H9 (cell line): Measurements from ENCODE around the gene SMIM14. TPM values are rescaled to one million over a fixed set of nuclear protein-coding genes. Genes with fewer than 3 reads are reported as not detected.
A peak's percentile ranks its signal among the peaks of the same experiment; 100 is the strongest.

Source experiments
- DNase-seq: peaks from one replicate; pipeline ENCODE4 v3.0.0-alpha.2; 2017
- H2AFZ ChIP-seq: one replicate; pipeline ENCODE4 v1.6.1; 2013; ENCODE audit warnings: mild to moderate bottlenecking, low read length, control low read depth, moderate library complexity
- H2AK5ac ChIP-seq: 2 replicates; pipeline ENCODE4 v1.6.1; 2013; ENCODE audit warnings: low read length, control low read depth, mixed read lengths; ENCODE audit not compliant: insufficient read length
- H2BK120ac ChIP-seq: one replicate; pipeline ENCODE4 v1.6.1; 2013; ENCODE audit warnings: low read depth, mild to moderate bottlenecking, low read length, control low read depth, inconsistent platforms; ENCODE audit not compliant: poor library complexity, severe bottlenecking
- H2BK12ac ChIP-seq: 2 replicates; pipeline ENCODE4 v1.6.1; 2013; ENCODE audit warnings: low read length, control low read depth, mixed read lengths, low read depth; ENCODE audit not compliant: insufficient read length
- H2BK15ac ChIP-seq: 2 replicates; pipeline ENCODE4 v1.6.1; 2013; ENCODE audit warnings: low read depth, low read length, control low read depth
- H2BK20ac ChIP-seq: one replicate; pipeline ENCODE4 v1.6.1; 2013; ENCODE audit warnings: low read depth, mild to moderate bottlenecking, low read length, control low read depth, inconsistent platforms; ENCODE audit not compliant: poor library complexity, severe bottlenecking
- H2BK5ac ChIP-seq: 2 replicates; pipeline ENCODE4 v1.6.1; 2013; ENCODE audit warnings: low read length, control low read depth, mixed read lengths; ENCODE audit not compliant: insufficient read length
- H3K14ac ChIP-seq: 2 replicates; pipeline ENCODE4 v1.6.1; 2013; ENCODE audit warnings: low read length, control low read depth; ENCODE audit not compliant: insufficient read depth
- H3K18ac ChIP-seq: 2 replicates; pipeline ENCODE4 v1.6.1; 2013; ENCODE audit warnings: low read depth, mild to moderate bottlenecking, mixed read lengths, low read length, control low read depth; ENCODE audit not compliant: insufficient read length
- H3K23ac ChIP-seq: 2 replicates; pipeline ENCODE4 v1.6.1; 2013; ENCODE audit warnings: low read length, control low read depth, mixed read lengths, low read depth; ENCODE audit not compliant: insufficient read length
- H3K23me2 ChIP-seq: 2 replicates; pipeline ENCODE4 v1.6.1; 2013; ENCODE audit warnings: low read depth, mild to moderate bottlenecking, mixed read lengths, low read length, control low read depth; ENCODE audit not compliant: insufficient read length, poor library complexity, severe bottlenecking
- H3K27ac ChIP-seq: 2 replicates; pipeline ENCODE4 v1.5.1; 2013; ENCODE audit warnings: low read length, control low read depth, mixed read lengths, low read depth; ENCODE audit not compliant: insufficient read length
- H3K27me3 ChIP-seq: 2 replicates; pipeline ENCODE4 v1.6.1; 2013; ENCODE audit warnings: low read length, control low read depth, inconsistent platforms; ENCODE audit not compliant: insufficient read depth
- H3K4ac ChIP-seq: 2 replicates; pipeline ENCODE4 v1.6.1; 2013; ENCODE audit warnings: low read depth, mild to moderate bottlenecking, control low read depth, inconsistent platforms, low read length, moderate library complexity
- H3K4me1 ChIP-seq: 2 replicates; pipeline ENCODE4 v1.6.1; 2013; ENCODE audit warnings: low read length, control low read depth, inconsistent platforms; ENCODE audit not compliant: insufficient read depth
- H3K4me2 ChIP-seq: 2 replicates; pipeline ENCODE4 v1.6.1; 2013; ENCODE audit warnings: low read length, control low read depth, mixed read lengths; ENCODE audit not compliant: insufficient read length, insufficient read depth
- H3K56ac ChIP-seq: 2 replicates; pipeline ENCODE4 v1.6.1; 2013; ENCODE audit warnings: low read depth, mild to moderate bottlenecking, mixed read lengths, low read length, control low read depth; ENCODE audit not compliant: insufficient read length
- H3K79me1 ChIP-seq: 2 replicates; pipeline ENCODE4 v1.6.1; 2013; ENCODE audit warnings: low read depth, mild to moderate bottlenecking, moderate library complexity, low read length, control low read depth, inconsistent platforms; ENCODE audit not compliant: insufficient read depth, poor library complexity, severe bottlenecking
- H3K79me2 ChIP-seq: 2 replicates; pipeline ENCODE4 v1.6.1; 2013; ENCODE audit warnings: low read length, control low read depth, inconsistent platforms; ENCODE audit not compliant: insufficient read depth
- H3K9ac ChIP-seq: 2 replicates; pipeline ENCODE4 v1.6.1; 2013; ENCODE audit warnings: low read length, control low read depth, mixed read lengths; ENCODE audit not compliant: insufficient read length; ENCODE audit errors: extremely low read depth
- H3K9me3 ChIP-seq: one replicate; pipeline ENCODE4 v1.6.1; 2013; ENCODE audit warnings: low read depth, low read length, inconsistent platforms; ENCODE audit not compliant: control insufficient read depth
- H3T11ph ChIP-seq: one replicate; pipeline ENCODE4 v1.6.1; 2013; ENCODE audit warnings: mild to moderate bottlenecking, low read length, control low read depth, inconsistent platforms
- H4K20me1 ChIP-seq: one replicate; pipeline ENCODE4 v1.6.1; 2013; ENCODE audit not compliant: control insufficient read depth, insufficient read length, insufficient read depth
- H4K5ac ChIP-seq: 2 replicates; pipeline ENCODE4 v1.6.1; 2013; ENCODE audit warnings: low read depth, mild to moderate bottlenecking, mixed read lengths, low read length, control low read depth; ENCODE audit not compliant: insufficient read length
- H4K8ac ChIP-seq: replicated peaks from 2 replicates; pipeline ENCODE4 v1.6.1; 2013; ENCODE audit warnings: low read length, control low read depth, mixed read lengths, low read depth; ENCODE audit not compliant: insufficient read length
- H4K91ac ChIP-seq: 2 replicates; pipeline ENCODE4 v1.6.1; 2013; ENCODE audit warnings: low read depth, mild to moderate bottlenecking, moderate library complexity, mixed read lengths, low read length, control low read depth; ENCODE audit not compliant: insufficient read length
- H3K27ac Mint-ChIP-seq, 3 experiments: 2 replicates in 2 of 3; 3 replicates in 1 of 3; pipeline ENCODE4 v1.8.0; 2020 to 2021; ENCODE audit warnings: mixed read lengths in 3 of 3, mild to moderate bottlenecking in 1 of 3, moderate library complexity in 1 of 3
- H3K27me3 Mint-ChIP-seq: 2 replicates; pipeline ENCODE4 v1.8.0; 2021; ENCODE audit warnings: low read depth, mild to moderate bottlenecking, moderate library complexity, mixed read lengths
- H3K36me3 Mint-ChIP-seq, 3 experiments: 2 replicates in 2 of 3; 3 replicates in 1 of 3; pipeline ENCODE4 v1.8.0; 2020 to 2021; ENCODE audit warnings: low read depth in 3 of 3, mixed read lengths in 3 of 3; ENCODE audit not compliant: insufficient read depth in 1 of 3
- H3K4me1 Mint-ChIP-seq, 2 experiments: 2 replicates each; pipeline ENCODE4 v1.8.0; 2020; ENCODE audit warnings: mixed read lengths in 2 of 2
- H3K4me3 Mint-ChIP-seq, 2 experiments: 2 replicates in 1 of 2; 3 replicates in 1 of 2; pipeline ENCODE4 v1.8.0; 2020 to 2021; ENCODE audit warnings: mild to moderate bottlenecking in 2 of 2, mixed read lengths in 2 of 2, moderate library complexity in 1 of 2
- H3K9me3 Mint-ChIP-seq, 2 experiments: 2 replicates in 1 of 2; 3 replicates in 1 of 2; pipeline ENCODE4 v1.8.0; 2020; ENCODE audit warnings: mild to moderate bottlenecking in 2 of 2, mixed read lengths in 2 of 2, moderate library complexity in 1 of 2
- CTCF ChIP-seq: fragments of 200-600 bp; sonication (generic); conservative IDR thresholded peaks from 3 replicates; pipeline ENCODE4 v1.8.0; 2021; ENCODE audit warnings: antibody characterized with exemption, mild to moderate bottlenecking
- WGBS: extraction: QIAGEN DNeasy Blood & Tissue Kit; methylation state at CpG from one replicate; pipeline ENCODE4 v1.1.7; 2013; ENCODE audit warnings: missing lambda C conversion rate, low lambda C conversion rate, mixed read lengths; ENCODE audit not compliant: insufficient read length; ENCODE audit errors: extremely low coverage; 5-methylcytosine and 5-hydroxymethylcytosine counted together
- total RNA-seq: library from RNA; stranded (reverse); gene quantifications from 2 replicates; pipeline ENCODE4 v1.2.1, GENCODE V29; 2021

SMIM14 gene
- total RNA-seq, 1 experiment from 2014 or later = 19.4 TPM

- no peak overlapping the region for H3K27ac Mint-ChIP-seq
- peaks cover 12 to 15% of the 10 kb centered on the region in 2 experiments for H3K4me1 Mint-ChIP-seq
- no peak for DNase-seq
- H3K4ac ChIP-seq = no peak overlapping the region
- H3K36me3 Mint-ChIP-seq = peaks cover 55 to 63% (median 59%) of the 10 kb centered on the region in 3 experiments
- peaks cover 7% of the 10 kb centered on the region; the same call in 1 of the 2 replicates for H3K79me2 ChIP-seq
- H3K9me3 Mint-ChIP-seq = peaks cover 50 to 53% of the 10 kb centered on the region in 2 experiments
- H3T11ph ChIP-seq = no peak overlapping the region
- H3K23ac ChIP-seq = no peak overlapping the region
- no peak overlapping the region for H3K9ac ChIP-seq
- no peak overlapping the region for H3K18ac ChIP-seq
- TF ChIP-seq CTCF = no peak
- H3K27me3 ChIP-seq = no peaks in the 10 kb centered on the region
- H2AK5ac ChIP-seq = no peak overlapping the region
- H3K23me2 ChIP-seq = peaks cover 9% of the 10 kb centered on the region
- no peaks in the 10 kb centered on the region for H4K20me1 ChIP-seq
- H3K4me2 ChIP-seq = no peak overlapping the region
- no peak overlapping the region for H4K8ac ChIP-seq
- H3K79me1 ChIP-seq = peaks cover 3% of the 10 kb centered on the region
- no peak overlapping the region for H2AFZ ChIP-seq
- no CpG with 5 or more reads among the region's 2 CpGs for WGBS
- no peaks in the 10 kb centered on the region; the same call in 1 of the 2 replicates for H3K27me3 Mint-ChIP-seq
- H2BK20ac ChIP-seq = no peak overlapping the region
- H2BK15ac ChIP-seq = no peak overlapping the region
- H3K56ac ChIP-seq = no peak overlapping the region
- no peak overlapping the region for H2BK12ac ChIP-seq
- H2BK120ac ChIP-seq = no peak overlapping the region
- H3K9me3 ChIP-seq = peaks cover 29% of the 10 kb centered on the region
- no peaks in the 10 kb centered on the region for H3K4me1 ChIP-seq
- no peak overlapping the region for H4K91ac ChIP-seq
- no peak overlapping the region for H3K27ac ChIP-seq
- H3K4me3 Mint-ChIP-seq = peak overlapping the region; percentile 63 to 97; a peak in 3 of 5 replicates
- H3K14ac ChIP-seq = no peak overlapping the region
- H4K5ac ChIP-seq = no peak overlapping the region
- H2BK5ac ChIP-seq = no peak overlapping the region
These were observed 109.1 kb downstream of the SMIM14 start for GRCh38 chr4:39529534-39529933.
